Gastrocnemius medialis (tissue), 4 donors: ENCODE results near the gene CTNNA2.

Source experiments
- POLR2A ChIP-seq, 2 donors: fragments of 450-650 bp; IDR thresholded peaks; one replicate each; pipeline ENCODE4 v1.6.1; 2017; ENCODE audit warnings: antibody characterized with exemption in 2 of 2, mild to moderate bottlenecking in 2 of 2, moderate library complexity in 2 of 2
- TF ChIP-seq, protein P1 (sequence below), 5 experiments: fragments of 450-650 bp in 3 of 5; fragments of 200-600 bp in 2 of 5; sonication (generic) in 2 of 5; IDR thresholded peaks in 4 of 5; conservative IDR thresholded peaks in 1 of 5; 1 replicate in 4 of 5; 2 replicates in 1 of 5; pipeline ENCODE4 v1.5.1; 2016 to 2019; ENCODE audit warnings: antibody characterized with exemption in 5 of 5, mild to moderate bottlenecking in 3 of 5, moderate library complexity in 3 of 5

DNA sequence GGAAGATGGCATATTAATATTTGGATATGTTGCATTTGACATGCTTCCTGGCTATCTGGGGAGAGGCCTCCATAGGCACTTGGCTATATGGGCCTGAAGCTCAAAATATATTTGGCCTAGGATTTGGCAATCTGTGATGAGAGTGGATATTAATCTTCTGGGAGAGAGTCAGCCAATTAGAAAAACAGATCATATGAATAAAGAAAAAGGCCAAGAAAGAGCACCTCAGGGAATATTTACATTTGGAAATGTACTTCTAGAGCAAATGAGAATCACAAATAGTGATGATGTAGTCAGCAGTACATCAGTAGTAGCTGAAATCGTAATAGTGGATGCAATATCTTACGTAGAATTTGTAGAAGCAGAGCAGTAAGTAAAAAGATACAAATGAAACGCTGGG lies 277.0 kb downstream of the CTNNA2 start:
- TF ChIP-seq POLR2A (IDR thresholded peaks at IDR 0.05) = no peak
- TF ChIP-seq, protein P1, sequence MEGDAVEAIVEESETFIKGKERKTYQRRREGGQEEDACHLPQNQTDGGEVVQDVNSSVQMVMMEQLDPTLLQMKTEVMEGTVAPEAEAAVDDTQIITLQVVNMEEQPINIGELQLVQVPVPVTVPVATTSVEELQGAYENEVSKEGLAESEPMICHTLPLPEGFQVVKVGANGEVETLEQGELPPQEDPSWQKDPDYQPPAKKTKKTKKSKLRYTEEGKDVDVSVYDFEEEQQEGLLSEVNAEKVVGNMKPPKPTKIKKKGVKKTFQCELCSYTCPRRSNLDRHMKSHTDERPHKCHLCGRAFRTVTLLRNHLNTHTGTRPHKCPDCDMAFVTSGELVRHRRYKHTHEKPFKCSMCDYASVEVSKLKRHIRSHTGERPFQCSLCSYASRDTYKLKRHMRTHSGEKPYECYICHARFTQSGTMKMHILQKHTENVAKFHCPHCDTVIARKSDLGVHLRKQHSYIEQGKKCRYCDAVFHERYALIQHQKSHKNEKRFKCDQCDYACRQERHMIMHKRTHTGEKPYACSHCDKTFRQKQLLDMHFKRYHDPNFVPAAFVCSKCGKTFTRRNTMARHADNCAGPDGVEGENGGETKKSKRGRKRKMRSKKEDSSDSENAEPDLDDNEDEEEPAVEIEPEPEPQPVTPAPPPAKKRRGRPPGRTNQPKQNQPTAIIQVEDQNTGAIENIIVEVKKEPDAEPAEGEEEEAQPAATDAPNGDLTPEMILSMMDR (IDR thresholded peaks at IDR 0.05 in 4 of 5, conservative IDR thresholded peaks at IDR 0.05 in 1 of 5) = no peak
